Mucosa of gallbladder (tissue), 1 donor: ENCODE measurements around the gene RO60. TPM values are rescaled to one million over a fixed set of nuclear protein-coding genes. Genes with fewer than 3 reads are reported as not detected.

Experiments
- DNase-seq: peaks from one replicate; pipeline ENCODE4 v3.0.0-alpha.2; 2020; ENCODE audit warnings: low spot score
- total RNA-seq: library from RNA; stranded (reverse); gene quantifications from one replicate; pipeline ENCODE4 v1.2.1, GENCODE V29; 2021
- donor health status: DM: no; HTN: no; CAD: no.

The RO60 gene
- total RNA-seq, 1 donor from 2014 or later, result 79.5 TPM

DNA sequence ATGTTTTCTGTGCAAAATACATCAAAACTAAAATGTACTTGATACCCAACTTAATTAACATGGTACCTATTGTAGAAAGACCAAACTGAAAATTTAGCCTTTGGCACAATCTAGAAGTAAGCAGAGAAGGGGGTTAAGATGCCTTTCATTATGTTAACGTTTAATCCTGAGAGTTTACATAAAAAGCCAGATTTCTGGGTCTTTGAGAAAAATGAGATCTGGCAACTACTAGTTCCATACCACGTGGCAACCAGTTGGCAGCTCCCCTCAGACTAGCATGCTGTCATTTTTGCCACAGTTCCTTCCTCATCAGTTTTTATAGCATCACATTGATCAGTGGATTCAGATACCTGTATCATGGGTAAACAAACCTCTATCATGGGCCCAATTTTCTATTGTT, 1.5 kb downstream of the RO60 start:
- no peak for DNase-seq

DNA sequence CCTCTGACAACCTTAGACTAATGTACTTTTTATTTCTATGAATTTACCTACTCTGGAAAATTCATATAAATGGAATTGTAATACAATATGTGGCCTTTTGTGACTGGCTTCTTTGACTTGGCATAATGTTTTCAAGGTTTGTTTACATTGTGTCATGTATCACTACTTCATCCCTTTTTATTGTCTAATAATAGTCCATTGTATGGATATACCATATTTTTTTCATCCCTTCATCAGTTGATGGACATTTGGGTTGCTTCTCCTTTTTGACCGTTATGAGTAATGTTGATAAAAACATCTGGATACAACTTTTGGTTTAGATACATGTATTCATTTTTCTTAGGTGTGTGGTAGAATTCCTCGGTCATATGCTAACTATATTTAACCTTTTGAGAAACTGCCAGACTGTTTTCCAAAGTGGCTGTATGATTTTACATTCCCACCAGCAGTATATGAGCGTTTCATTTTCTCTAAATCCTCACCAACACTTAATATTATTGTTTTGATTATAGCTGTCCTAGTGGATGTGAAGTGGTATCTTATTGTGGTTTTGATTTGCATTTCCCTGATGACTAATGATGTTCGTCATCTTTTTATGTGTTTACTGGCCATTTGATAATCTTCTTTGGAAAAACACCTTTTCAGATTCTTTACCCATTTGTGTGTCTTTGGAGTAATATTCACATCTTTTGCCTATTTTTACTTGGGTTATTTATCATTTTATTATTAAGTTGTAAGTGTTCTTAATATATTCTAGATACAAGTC, 3.5 kb downstream of the RO60 start:
- DNase-seq, result no peak

DNA sequence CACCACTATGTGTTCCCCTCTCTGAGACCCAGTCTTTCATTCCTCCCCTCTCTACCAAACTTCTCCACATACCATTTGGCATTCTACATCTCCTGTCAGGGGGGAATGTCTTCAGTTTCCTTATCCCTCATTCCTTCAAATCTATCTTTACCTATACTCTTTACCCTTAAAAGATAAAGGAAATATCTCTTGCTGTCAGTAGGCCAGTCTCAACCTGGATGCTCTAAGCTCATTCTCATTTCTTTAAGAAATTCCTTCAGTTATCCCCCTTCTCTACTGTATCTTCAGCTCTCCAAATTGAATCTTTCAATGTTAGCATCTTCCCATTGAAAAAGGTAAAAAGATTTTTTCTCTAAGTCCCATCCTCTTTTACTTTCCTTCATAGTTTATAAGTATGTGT, 6.5 kb downstream of the RO60 start:
- DNase-seq, result no peak

GRCh38 chr1:193066606-193067005, 7.2 kb downstream of the RO60 start:
- DNase-seq, result no peak

DNA sequence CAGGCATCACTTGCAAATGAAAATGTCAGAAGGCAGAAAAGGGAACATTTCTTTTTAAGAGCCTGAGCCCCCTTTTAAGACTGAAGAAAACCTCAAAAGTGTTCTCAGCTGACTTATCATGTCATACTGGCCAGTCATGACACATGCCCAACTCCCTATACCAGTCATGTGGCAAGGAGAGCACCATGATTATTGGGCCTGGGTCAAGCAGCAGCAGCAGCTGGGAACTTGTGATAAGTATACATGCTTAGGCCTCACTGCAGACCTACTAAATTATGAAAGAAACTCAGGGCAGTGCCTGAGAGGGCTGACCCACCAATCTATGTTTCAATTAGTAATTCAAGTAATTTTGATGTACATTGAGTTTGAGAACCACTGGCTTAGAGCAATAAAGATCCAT, 8.6 kb downstream of the RO60 start:
- DNase-seq, result no peak

GRCh38 chr1:193069748-193070385, 10.5 kb downstream of the RO60 start:
- no peak for DNase-seq

- DNase-seq, result no peak
Measured at GRCh38 chr1:193070386-193070753, 11.0 kb downstream of the RO60 start.

DNA sequence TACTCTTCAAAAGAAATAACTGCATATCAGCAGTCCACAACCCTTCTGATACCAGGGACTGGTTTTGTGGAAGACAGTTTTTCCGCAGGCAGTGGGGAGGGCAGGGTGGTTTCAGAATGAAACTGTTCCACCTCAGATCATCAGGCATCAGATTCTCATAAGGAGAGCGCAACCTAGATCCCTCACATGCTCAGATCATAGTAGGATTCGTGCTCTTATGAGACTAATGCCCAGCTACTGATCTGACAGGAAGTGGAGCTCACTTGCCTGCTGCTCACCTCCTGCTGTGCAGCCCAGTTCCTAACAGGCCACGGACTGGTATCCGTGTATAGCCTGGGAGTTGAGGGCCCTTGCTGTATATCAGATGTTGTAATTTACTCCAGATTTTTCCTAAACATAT, 11.5 kb downstream of the RO60 start:
- no peak for DNase-seq

DNA sequence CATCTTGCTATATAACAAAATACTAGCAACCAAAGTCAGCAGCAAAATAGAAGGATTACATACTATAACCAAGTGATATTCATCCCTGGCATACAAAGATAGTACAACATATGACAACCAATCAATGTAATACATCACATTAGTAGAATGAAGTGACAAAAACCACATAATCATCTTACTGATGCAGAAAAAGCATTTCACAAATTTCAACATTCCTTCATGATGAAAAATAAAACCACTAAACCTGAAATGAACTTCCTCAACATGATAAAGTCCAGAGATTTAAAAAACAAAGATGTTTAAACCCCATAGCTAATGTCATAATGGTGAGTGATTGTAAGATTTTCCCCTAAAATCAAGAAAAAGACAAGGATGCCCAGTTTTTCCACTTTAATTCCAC, 18.6 kb downstream of the RO60 start:
- no peak for DNase-seq

GRCh38 chr1:193079187-193079586, 19.8 kb downstream of the RO60 start:
- no peak for DNase-seq

DNA sequence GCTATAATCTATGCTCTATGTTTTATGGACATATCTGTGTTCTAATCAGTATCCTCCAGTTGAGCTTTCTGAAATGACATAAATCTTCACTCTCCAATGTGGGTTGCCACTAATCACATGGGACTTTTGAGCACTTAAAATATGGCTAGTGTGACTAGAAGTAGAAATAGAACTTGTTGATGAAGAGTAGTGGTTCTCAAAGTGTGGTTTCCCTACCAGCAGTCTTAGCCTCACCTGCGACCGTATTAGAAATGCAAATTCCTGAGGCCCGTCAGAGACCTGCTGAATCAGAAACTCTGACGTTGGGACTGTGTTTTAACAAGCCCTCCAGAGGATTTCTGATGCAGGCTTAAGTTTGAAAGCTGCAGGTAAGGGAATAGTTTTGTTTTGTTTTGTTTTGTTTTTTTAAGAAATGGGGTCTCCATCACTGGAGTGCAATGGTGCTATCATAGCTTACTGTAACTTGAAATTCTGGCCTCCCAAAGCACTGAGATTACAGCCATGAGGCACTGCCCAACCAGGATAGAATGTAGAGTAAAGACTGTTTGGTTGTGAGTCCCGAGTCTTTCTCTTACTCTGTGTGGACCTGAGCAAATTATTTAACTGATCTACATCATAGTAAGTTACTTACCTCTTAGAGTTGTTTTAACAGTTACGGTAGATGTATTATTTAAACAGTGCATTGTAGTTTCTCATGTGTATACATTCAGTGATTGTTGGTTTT, 24.1 kb downstream of the RO60 start:
- no peak for DNase-seq

GRCh38 chr1:193085263-193085662, 25.9 kb downstream of the RO60 start:
- no peak for DNase-seq

- DNase-seq, result no peak
Measured at GRCh38 chr1:193086342-193086741, 26.9 kb downstream of the RO60 start.

GRCh38 chr1:193087893-193088292, 28.5 kb downstream of the RO60 start:
- no peak for DNase-seq

- no peak for DNase-seq
Measured at GRCh38 chr1:193090865-193091264, 31.5 kb downstream of the RO60 start.

DNA sequence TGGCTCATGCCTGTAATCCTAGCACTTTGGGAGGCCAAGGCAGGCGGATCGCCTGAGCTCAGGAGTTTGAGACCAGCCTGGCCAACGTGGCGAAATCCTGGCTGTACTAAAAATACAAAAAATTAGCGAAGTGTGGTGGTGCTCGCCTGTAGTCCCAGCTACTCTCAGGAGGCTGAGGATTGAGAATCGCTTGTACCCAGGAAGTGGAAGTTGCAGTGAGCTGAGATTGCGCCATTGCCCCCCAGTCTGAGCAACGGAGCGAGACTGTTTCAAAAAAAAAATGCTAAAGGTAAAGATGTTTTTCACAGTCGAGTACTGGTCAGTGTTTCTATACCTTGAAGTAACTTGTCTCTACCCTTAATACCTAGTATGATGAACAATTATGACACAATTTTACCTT, 34.7 kb downstream of the RO60 start:
- DNase-seq, result no peak

DNA sequence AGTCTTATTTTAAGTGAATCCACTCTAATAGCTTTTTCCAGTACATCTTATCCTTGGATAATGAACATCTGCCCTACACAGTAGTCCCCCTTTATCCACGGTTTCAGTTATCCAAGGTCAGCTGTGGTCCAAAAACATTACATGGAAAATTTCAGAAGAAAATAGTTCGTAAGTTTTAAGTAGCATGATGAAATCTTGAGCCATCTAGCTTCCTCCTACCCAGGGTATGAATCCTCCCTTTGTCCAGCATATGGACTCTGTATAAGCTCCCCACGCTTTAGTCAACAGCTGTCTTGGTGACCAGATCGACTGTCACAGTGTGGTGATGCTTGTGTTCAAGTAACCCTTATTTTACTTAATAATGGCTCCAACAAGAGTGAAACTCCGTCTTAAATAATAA, 43.2 kb downstream of the RO60 start:
- no peak for DNase-seq

- DNase-seq, result no peak
Measured at GRCh38 chr1:193103759-193104501, 44.5 kb downstream of the RO60 start.

- peak; percentile 35 for DNase-seq
Measured at GRCh38 chr1:193104502-193104906, 45.1 kb downstream of the RO60 start.

- peak; percentile 85 for DNase-seq
Measured at GRCh38 chr1:193104907-193105820, 45.8 kb downstream of the RO60 start, which contains the start of gene GLRX2. Gene GLRX2, minus strand, starts transcription at chr1:193105414. Its CDS starts 32 bp downstream, at chr1:193105382.

DNA sequence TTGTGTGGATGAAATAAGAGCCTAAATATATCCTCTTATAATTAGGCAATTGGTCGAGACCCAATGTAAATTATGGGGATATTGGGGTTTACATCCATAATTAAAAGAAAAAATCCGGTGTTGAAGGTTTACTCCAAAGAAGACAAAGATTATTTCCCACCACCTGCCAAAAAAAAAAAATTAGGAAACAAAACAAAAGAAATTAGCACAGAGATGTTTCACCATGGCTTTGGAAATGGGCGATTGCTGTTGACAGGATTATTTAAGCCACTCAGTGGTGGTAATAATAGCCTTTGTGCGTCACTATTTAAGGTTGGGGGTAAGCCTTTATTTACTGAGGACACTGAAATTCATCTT, 46.4 kb downstream of the RO60 start:
- no peak for DNase-seq
